Heart right ventricle (tissue), 16 donors: ENCODE results near the gene CNIH2. TPM values are rescaled to one million over a fixed set of nuclear protein-coding genes. Genes with fewer than 3 reads are reported as not detected.

Experiments
- ATAC-seq, 8 donors: fragments of 200-7000 bp; cut with Tn5 transposase; one replicate each; pipeline ENCODE4 v1.9.1; 2020; ENCODE audit warnings: mild to moderate bottlenecking in 8 of 8, moderate library complexity in 8 of 8, moderate number of reproducible peaks in 1 of 8
- DNase-seq, 2 donors: peaks; one replicate each; pipeline ENCODE4 v3.0.0-alpha.2; 2020
- H3K27ac ChIP-seq, 10 donors: fragments of 200-600 bp; sonication (generic) in 2 of 10; one replicate each; pipeline versions ENCODE4 v1.5.0 to v1.8.0; 2020 to 2022; ENCODE audit warnings: mild to moderate bottlenecking in 3 of 10
- H3K27me3 ChIP-seq, 7 donors: fragments of 200-600 bp; one replicate each; pipeline ENCODE4 v1.8.0; 2021 to 2022; ENCODE audit warnings: mild to moderate bottlenecking in 2 of 7
- H3K36me3 ChIP-seq, 9 donors: fragments of 200-600 bp; sonication (generic) in 1 of 9; one replicate each; pipeline versions ENCODE4 v1.5.0 to v1.8.0; 2020 to 2022; ENCODE audit warnings: mild to moderate bottlenecking in 2 of 9
- H3K4me1 ChIP-seq, 9 donors: fragments of 200-600 bp; sonication (generic) in 1 of 9; one replicate each; pipeline versions ENCODE4 v1.5.0 to v1.8.0; 2020 to 2022; ENCODE audit warnings: mild to moderate bottlenecking in 4 of 9
- H3K4me3 ChIP-seq, 10 donors: fragments of 200-600 bp; sonication (generic) in 2 of 10; one replicate each; pipeline versions ENCODE4 v1.5.0 to v1.8.0; 2020 to 2022; ENCODE audit warnings: mild to moderate bottlenecking in 7 of 10, moderate library complexity in 2 of 10
- H3K9me3 ChIP-seq, 11 donors: fragments of 200-600 bp in 10 of 11; sonication (generic) in 2 of 11; one replicate each; pipeline versions ENCODE4 v1.5.0 to v1.8.0; 2013 to 2022; ENCODE audit warnings: mild to moderate bottlenecking in 2 of 11, control low read depth in 1 of 11, moderate library complexity in 1 of 11
- CTCF ChIP-seq, 9 donors: fragments of 200-600 bp; sonication (generic) in 2 of 9; IDR thresholded peaks; one replicate each; pipeline versions ENCODE4 v1.5.0 to v1.8.0; 2021 to 2022; ENCODE audit warnings: antibody characterized with exemption in 9 of 9, mild to moderate bottlenecking in 5 of 9, moderate library complexity in 1 of 9
- WGBS, 2 donors: extraction: QIAGEN DNeasy Blood & Tissue Kit; methylation state at CpG; one replicate each; pipeline ENCODE4 v1.1.7; 2013; ENCODE audit warnings: inconsistent platforms in 1 of 2; 5-methylcytosine and 5-hydroxymethylcytosine counted together
- intact Hi-C, 10 donors: fragments of 100-400 bp; cut with DNase I; formaldehyde crosslinking; loops; one replicate each; pipeline versions ENCODE4 v1.11.1 to v1.14.2; 2022
- polyA plus RNA-seq, 2 donors: library from polyadenylated mRNA; stranded (reverse); fragments of 200-250 nt; gene quantifications; one replicate each; pipeline ENCODE4 v1.2.3, GENCODE V29; 2013
- total RNA-seq, 10 donors: library from RNA; stranded (reverse); fragmentation: NEBNext Ultra II Directional in 3 of 10; extraction: Animal tissue kit (Norgen Biotek cat#: 25700) in 3 of 10; gene quantifications; one replicate each; pipeline versions ENCODE4 v1.2.1 to v1.2.4, GENCODE V29; 2021 to 2023
- donor health status: Arrhythmogenic right ventricular cardiomyopathy.
- donor health status: ischemic (EF 13 %, LVEDD 7.1; RV severe dilation, severe dysfunction).
- donor health status: healthy with polysubstance abuse.
- donor health status: DM: no; HTN: yes; CAD: no.
- donor health status: DM: no; HTN: no; CAD: no.
- donor health status: ischemic (EF 25% LVEDD 6.9; RV normal size, moderate dysfunction).
- donor health status: ischemic (EF 25% LVEDD 5.7; RV mildly dilated, moderate dysfunction).
- donor health status: healthy.
- donor health status: DM: yes; HTN: yes; CAD: no.
- donor health status: Ischemic cardiomyopathy.
- donor health status: ischemic (EF 35%, LVEDD 5.7; RV mildly dilated, moderate dysfunction).
- donor health status: nonischemic (EF 11% LVEDD 7.7; RV severe dilation, severe dysfunction).
- donor health status: DM: yes; HTN: yes; CAD: no.
- donor health status: PGD.
- donor health status: ischemic (EF 29% LVEDD 5.4; RV normal size, mild dysfunction).
- donor health status: nonischemic (EF 23%, LVEDD 6.1; RV moderate dilation, normal function).

CNIH2 gene
- total and polyA plus RNA-seq, 12 donors: 0.06 to 0.57 (median 0.45) TPM; not detected in 7

GRCh38 chr11:66240781-66241136, 37.2 kb upstream of the CNIH2 start:
- H3K9me3 ChIP-seq: no peaks in the 10 kb centered on the region
- no peak for TF ChIP-seq CTCF (IDR thresholded peaks at IDR 0.05)
- DNase-seq (no peak), ATAC-seq (no peak)
- peaks cover 0 to 11% (median 3%) of the 10 kb centered on the region in 9 donors for H3K4me1 ChIP-seq
- peaks cover 0 to 97% (median 39%) of the 10 kb centered on the region in 9 donors for H3K36me3 ChIP-seq
- intact Hi-C loops: loop anchor here in 1 of 10 donors (5.0 kb wide), 1 partner anchor 48 kb away; no protein-coding TSS in a partner anchor
- no peaks in the 10 kb centered on the region for H3K27me3 ChIP-seq
- no peak overlapping the region for H3K27ac ChIP-seq
- H3K4me3 ChIP-seq: no peak overlapping the region
- WGBS, 2 donors: 88 to 94% methylated on average over 9 of the region's 9 CpGs

- no peak overlapping the region for H3K27ac ChIP-seq
- peaks cover 0 to 86% (median 33%) of the 10 kb centered on the region in 9 donors for H3K36me3 ChIP-seq
- ATAC-seq: peak in 5 of 8 donors; percentile 25 to 56 (median 46)
- no peak overlapping the region for H3K4me3 ChIP-seq
- WGBS, 2 donors: 69% methylated on average over 14 of the region's 14 CpGs
- DNase-seq: no peak
- no peak for TF ChIP-seq CTCF (IDR thresholded peaks at IDR 0.05)
- H3K27me3 ChIP-seq: no peaks in the 10 kb centered on the region
- intact Hi-C loops: loop anchor here in 1 of 10 donors (5.0 kb wide), 1 partner anchor 50 kb away; no protein-coding TSS in a partner anchor
- H3K4me1 ChIP-seq: peaks cover 0 to 11% (median 3%) of the 10 kb centered on the region in 9 donors
- no peaks in the 10 kb centered on the region for H3K9me3 ChIP-seq
Observed at GRCh38 chr11:66242095-66242765, 35.7 kb upstream of the CNIH2 start.

DNA sequence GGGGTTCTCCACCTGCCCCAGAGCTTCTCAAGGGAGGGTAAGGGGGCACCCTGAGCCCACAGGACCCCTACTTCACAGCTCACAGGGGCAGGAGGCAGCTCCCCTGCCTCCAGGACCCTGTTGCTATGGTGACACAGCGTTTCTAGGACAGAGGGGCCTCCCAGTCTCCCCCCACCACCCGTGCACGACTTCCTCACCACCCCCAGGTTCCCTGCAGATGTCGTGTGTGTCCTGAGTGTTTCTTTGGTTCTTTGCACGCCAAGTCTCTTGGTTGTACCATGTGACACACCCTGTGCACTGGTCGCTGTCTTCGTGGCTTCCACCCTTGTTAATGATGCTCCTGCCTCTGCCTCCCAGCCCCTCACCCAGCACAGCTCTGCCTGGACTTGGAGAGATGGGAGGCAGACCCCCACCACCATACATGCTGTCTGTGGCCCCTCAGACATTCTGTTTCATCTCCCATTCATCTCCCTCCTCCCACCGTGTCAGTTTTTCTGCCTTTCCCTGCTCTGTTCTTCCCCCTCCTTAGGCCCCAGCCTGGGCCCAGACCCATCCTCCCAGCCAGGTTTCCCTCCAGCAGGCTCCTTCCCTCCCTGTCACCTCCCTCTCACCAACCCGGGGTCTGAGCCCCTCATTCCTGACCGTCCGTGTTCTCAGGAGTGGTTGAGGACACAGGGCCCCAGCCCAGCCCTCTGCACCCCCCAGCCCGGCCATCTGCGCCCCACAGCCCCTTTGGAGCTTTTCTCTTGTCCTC, 34.0 kb upstream of the CNIH2 start:
- Histone ChIP-seq H3K9me3 (no peaks in the 10 kb centered on the region), H3K4me1 (peaks cover 0 to 11% (median 3%) of the 10 kb centered on the region in 9 donors), H3K27me3 (no peaks in the 10 kb centered on the region), H3K4me3 (no peak overlapping the region), H3K36me3 (peaks cover 0 to 85% (median 27%) of the 10 kb centered on the region in 9 donors), H3K27ac (no peak overlapping the region)
- TF ChIP-seq CTCF (IDR thresholded peaks at IDR 0.05): no peak
- DNase-seq (no peak), ATAC-seq (peak in 1 of 8 donors; percentile 10)
- WGBS, 2 donors: 82 to 86% methylated on average over 13 of the region's 13 CpGs
- intact Hi-C loops: loop anchor here in 1 of 10 donors (5.0 kb wide), 1 partner anchor 52 kb away; no protein-coding TSS in a partner anchor

- ATAC-seq: no peak
- Histone ChIP-seq H3K27ac (no peak overlapping the region), H3K4me3 (no peak overlapping the region), H3K4me1 (peaks cover 0 to 3% (median 0%) of the 10 kb centered on the region in 9 donors), H3K9me3 (no peaks in the 10 kb centered on the region), H3K27me3 (no peaks in the 10 kb centered on the region), H3K36me3 (peaks cover 0 to 66% (median under 1%) of the 10 kb centered on the region in 9 donors)
- no peak for DNase-seq
- TF ChIP-seq CTCF (IDR thresholded peaks at IDR 0.05): no peak
- intact Hi-C loops: no loop called here
- 92 to 96% methylated on average over 4 of the region's 4 CpGs for WGBS, 2 donors
Observed at GRCh38 chr11:66247295-66247694, 30.7 kb upstream of the CNIH2 start.
